GM12801 (cell line): ENCODE results near the gene NSA2.

ENCODE experiments used
- TF ChIP-seq, protein P1 (sequence below): IDR thresholded peaks from one replicate; pipeline ENCODE4 v1.5.1; 2011; ENCODE audit warnings: control low read depth; ENCODE audit not compliant: insufficient read length; ENCODE audit errors: extremely low read depth

NSA2 gene

DNA sequence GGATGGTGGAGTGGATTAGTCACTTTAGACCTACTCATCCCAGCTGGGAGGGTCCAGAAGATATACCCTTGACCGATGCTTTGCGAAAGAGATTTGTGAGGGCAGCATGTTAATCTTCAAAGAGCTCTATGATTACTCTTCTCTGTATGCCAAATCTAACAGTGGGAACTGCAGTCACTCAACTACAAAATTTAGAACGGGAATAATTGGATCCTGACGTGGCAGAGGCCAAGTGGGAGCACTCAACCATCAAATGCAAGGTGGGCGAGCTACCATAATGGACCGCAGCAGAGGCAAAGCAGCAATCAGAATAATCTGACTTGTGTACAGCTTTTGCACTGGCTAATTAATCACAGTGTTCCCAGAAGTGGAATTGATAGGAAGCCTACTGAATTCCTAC lies 20.4 kb downstream of the NSA2 start:
- TF ChIP-seq, protein P1, sequence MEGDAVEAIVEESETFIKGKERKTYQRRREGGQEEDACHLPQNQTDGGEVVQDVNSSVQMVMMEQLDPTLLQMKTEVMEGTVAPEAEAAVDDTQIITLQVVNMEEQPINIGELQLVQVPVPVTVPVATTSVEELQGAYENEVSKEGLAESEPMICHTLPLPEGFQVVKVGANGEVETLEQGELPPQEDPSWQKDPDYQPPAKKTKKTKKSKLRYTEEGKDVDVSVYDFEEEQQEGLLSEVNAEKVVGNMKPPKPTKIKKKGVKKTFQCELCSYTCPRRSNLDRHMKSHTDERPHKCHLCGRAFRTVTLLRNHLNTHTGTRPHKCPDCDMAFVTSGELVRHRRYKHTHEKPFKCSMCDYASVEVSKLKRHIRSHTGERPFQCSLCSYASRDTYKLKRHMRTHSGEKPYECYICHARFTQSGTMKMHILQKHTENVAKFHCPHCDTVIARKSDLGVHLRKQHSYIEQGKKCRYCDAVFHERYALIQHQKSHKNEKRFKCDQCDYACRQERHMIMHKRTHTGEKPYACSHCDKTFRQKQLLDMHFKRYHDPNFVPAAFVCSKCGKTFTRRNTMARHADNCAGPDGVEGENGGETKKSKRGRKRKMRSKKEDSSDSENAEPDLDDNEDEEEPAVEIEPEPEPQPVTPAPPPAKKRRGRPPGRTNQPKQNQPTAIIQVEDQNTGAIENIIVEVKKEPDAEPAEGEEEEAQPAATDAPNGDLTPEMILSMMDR: no peak

- TF ChIP-seq, protein P1: no peak
These were observed 32.2 kb downstream of the NSA2 start for GRCh38 chr5:74798977-74799911.

GRCh38 chr5:74801197-74801596 lies 34.1 kb downstream of the NSA2 start:
- TF ChIP-seq, protein P1: no peak

DNA sequence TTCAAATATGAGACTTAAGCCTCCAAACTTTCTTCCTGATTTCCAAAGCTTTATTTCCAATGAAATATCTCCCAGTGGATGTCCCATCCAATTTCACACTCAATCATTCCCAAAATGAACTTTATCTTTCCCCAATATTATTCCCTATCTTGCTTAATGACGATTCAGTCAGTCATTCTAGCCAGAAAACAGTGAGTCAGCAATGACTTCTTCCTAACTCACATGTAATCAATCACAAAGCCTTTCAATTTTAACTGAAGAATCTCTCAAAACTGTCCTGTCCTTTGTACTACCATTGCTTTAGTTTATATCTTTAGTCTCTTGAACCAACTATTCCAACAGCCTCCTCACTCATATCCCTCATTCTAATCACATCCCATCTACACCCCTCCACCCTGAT lies 34.9 kb downstream of the NSA2 start:
- TF ChIP-seq, protein P1: no peak

GRCh38 chr5:74810915-74811314 lies 43.9 kb downstream of the NSA2 start:
- TF ChIP-seq, protein P1: no peak

DNA sequence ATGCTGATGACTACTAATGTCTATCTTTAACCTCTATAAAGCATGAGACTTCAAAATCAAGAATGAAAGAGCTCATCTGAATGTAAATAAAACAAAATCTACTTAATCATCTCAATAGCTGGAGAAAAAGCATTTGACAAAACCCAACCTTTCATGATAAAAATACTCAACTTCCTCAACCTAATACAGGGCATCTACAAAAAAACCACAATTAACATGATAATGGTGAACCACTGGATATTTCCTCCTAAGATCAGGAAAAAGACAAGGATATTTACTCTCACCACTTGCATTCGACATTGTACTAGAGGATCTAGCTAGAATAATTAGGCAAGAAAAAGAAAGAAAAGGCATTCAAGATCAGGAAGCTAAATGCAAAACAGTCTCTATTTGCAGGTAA lies 49.8 kb downstream of the NSA2 start:
- TF ChIP-seq, protein P1: no peak

- TF ChIP-seq, protein P1: no peak
These were observed 55.2 kb downstream of the NSA2 start for GRCh38 chr5:74822288-74822687.
